Right lobe of liver (tissue), 4 donors: ENCODE data around the gene DIDO1.

Experiments
- CTCF ChIP-seq, 4 donors: fragments of 200-600 bp in 3 of 4; fragments of 450-650 bp in 1 of 4; IDR thresholded peaks; one replicate each; pipeline versions ENCODE4 v1.5.1 to v1.8.0; 2016 to 2022; ENCODE audit warnings: antibody characterized with exemption in 4 of 4, mild to moderate bottlenecking in 2 of 4
- POLR2A ChIP-seq: fragments of 450-650 bp; IDR thresholded peaks from one replicate; pipeline ENCODE4 v1.6.1; 2017; ENCODE audit warnings: antibody characterized with exemption, mild to moderate bottlenecking
- donor health status: DM: no; HTN: no; CAD: no.
- donor health status: DM: no; HTN: no; CAD: no.
- donor health status: DM: no; HTN: yes; CAD: no.

- TF ChIP-seq CTCF (IDR thresholded peaks at IDR 0.05) = no peak
- no peak for TF ChIP-seq POLR2A
These were observed 35.2 kb downstream of the DIDO1 start for GRCh38 chr20:62891111-62891510.
